SH-SY5Y (cell line): Measurements from ENCODE around the gene BMS1.

ENCODE experiments used
- GATA2 ChIP-seq: IDR thresholded peaks from 2 replicates; pipeline ENCODE4 v1.6.1; 2011; ENCODE audit warnings: mild to moderate bottlenecking, low read depth, low read length
- GATA3 ChIP-seq: IDR thresholded peaks from 2 replicates; pipeline ENCODE4 v1.6.1; 2011; ENCODE audit warnings: low read depth, mild to moderate bottlenecking, low read length, moderate library complexity

Gene BMS1

DNA sequence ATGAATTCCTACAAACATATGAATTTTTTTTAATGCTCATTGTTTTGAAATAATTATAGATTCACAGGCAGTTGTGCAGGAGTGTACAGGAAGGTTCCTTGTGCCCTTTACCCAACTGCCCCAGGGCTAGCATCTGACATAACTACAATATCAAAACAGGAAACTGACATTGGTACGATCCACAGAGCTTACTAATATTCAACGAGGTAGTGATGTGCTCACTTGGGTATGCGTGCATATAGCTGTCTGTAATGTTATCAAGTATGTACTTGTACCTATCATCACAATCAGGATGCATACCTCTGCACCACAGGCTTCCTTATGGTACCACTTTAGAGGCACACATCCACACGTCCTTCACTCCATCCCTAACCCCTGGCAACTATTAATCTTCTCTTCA lies 68.3 kb downstream of the BMS1 start:
- TF ChIP-seq GATA2 (no peak), GATA3 (no peak)

DNA sequence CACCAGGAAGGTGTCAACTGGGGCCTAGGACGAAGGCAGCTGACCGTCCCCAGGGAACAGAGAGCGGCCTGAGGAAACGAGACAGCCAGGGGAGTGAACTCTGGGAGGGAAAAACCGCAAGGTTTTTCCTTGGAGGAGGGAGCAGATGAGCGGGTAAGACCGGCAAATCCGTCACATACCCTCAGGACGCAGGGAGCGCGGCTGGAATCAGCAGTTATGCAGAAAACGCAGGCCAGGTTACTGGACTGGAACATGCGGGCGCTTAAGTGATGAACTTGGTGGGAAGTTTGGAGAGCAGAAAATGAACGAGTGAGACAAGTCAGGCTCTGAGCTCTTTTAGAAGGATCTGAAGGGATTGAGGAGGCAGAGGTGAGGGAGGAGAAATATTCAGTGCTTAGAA lies 76.7 kb downstream of the BMS1 start:
- TF ChIP-seq GATA3 (no peak), GATA2 (no peak)

DNA sequence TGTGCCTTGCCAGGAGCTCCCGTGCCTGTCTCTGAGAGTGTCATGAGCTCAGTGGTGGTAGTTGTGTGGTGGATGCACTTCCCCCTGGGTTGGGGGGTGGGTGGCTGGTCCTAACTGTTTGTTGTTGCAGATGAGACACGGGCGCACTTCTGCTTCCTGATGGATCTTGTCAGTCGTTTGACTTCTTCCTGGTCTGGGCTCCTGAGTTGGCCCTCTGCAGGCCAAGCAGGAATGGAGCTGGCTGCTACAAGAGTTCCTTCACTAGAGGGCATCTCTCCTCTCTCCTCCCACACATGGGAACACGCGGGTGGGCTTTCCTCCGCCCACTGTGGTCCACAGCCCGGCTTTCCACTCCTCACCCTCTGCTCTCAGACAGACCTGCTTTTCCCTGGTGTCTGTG lies 82.0 kb downstream of the BMS1 start:
- TF ChIP-seq GATA3 (no peak), GATA2 (no peak)

DNA sequence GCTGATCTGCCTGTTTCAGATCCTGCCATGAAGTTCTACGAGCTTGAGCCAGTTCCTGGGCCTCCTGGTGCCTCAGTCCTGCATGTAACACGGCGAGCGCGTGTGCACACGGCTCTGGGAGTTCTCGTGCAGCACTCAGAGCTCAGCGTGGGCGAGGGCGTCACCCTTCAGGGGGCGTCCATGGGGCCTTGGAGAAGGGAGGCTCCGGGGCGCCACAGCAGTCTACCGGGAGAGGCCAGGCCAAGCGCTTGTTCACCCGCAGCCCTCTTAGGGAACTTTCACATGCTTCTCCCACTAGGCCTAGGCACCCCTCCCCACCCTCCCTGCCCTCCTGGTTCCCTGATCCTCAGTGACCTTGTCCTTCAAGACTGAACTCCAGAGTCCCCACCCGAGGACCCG lies 83.1 kb downstream of the BMS1 start:
- TF ChIP-seq GATA2, result no peak
- TF ChIP-seq GATA3, result no peak

DNA sequence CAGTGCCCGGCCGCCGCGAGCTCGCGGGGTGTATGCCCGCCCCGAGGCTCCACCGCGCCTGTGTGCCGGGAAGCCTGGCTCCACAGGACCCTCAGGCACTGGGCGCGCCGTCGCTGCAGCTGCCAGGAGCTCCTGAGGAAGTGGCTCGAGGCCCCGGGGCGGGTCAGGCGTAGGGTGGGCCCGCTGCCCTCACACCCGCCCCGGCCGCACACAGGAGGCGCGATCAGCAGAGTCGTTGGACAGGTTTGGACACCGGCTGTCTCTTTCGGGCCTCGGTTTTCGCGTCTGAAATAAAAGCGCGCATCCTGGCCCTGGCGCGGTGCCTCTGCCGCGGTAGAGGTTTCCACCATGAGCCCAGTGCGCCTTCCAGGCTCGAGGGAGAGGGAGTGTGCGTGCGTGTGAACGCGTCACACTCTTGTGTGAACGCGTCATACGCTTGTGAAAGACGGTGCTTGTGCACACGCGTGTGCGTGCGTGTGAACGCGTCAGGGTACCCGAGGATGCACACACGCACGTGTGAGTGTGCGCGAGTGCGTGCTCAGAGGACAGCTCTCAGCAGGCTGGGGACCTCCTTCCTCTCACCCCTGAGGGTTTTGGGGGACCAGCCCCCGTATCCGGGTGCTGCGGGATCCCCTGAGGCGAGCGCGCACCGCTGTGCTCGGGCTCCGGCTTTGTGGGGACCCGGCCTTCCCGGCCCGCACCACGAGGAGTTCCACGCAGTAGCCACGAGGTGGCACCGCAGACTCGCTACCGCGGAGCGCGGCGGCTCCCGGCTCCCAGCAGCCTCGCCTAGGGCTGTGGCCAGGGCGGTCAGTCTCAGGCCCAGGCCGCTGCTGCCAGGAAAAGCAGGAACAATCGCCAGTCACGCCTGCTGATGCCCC lies 83.8 kb downstream of the BMS1 start:
- TF ChIP-seq GATA3 (no peak), GATA2 (no peak)

DNA sequence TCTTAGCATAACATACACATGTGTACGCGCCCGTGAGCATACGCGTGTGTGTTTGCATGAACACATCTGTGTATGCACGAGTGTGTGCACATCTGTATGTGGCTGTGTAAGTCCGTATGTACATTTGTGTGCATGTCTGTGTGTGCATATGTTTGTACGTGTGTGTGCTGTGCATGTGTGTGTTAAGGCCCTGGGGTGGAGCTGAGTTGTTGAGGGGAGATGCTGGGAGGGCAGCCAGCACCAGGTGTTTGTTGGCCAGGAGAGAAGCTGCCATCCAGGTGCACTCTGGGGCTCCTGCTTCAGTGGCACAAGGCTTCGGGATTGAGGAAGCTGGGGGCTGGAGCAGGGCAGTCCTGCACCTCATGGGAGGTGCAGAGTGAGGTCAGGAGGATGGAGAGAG lies 85.0 kb downstream of the BMS1 start:
- no peak for TF ChIP-seq GATA2
- TF ChIP-seq GATA3, result no peak

DNA sequence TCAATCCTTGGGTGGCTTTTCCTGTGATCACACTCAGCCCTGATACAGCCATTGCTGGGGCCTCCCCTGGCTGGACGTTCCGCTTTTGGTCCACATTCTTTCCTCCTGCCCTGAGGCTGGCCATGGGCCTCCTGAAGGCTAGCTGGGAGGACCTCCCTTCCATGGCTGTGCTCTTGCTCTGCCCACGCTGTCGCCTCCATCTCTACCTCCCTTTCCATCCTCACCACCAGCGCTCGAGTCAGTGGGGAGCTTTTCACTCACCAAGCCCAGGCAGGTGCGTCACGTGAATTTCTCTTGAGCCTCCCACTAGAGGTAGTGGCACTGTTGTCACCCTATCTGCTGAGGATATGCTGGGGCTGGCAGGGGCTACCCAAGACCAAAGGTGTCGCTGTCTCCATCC lies 85.9 kb downstream of the BMS1 start:
- TF ChIP-seq GATA2 (no peak), GATA3 (no peak)

DNA sequence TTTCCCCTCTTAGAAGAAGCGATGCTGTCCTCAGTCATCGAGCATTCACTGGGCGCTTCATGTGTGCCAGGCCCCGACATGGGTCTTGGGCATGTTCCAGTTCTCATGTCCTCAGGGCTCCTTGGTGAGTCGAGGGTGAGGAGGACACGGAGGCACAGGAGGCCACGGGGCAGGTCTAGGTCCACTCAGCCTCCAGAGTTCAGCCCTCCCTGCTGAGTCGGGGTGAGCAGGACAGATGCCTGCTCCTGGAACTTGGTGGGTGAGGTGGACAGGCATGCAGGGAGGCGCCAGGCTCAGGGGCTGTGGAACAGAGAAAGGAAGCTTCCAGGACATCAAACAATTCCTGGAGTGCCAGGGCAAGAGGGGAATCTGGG lies 87.4 kb downstream of the BMS1 start:
- TF ChIP-seq GATA2, result no peak
- TF ChIP-seq GATA3, result no peak

DNA sequence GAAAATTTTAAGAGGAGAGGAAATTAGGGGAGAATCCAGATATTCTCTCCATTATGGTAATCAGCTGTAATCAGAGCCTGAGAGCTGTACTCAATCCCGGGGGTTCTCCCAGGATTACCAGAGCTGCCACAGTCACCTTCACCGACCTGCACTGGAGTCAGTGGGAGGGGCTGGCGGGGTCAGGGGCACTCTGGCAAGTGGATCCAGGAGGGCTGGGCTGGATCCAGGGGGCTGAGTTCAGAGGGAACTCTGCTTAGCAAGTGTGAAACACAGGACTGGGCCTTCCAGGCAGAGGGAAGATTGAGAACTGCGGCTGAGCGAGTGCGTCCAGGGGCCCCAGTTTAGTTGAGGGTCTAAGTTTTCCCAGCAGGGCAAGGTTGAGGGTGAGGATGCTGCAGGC lies 89.2 kb downstream of the BMS1 start:
- TF ChIP-seq GATA2 (no peak), GATA3 (no peak)

DNA sequence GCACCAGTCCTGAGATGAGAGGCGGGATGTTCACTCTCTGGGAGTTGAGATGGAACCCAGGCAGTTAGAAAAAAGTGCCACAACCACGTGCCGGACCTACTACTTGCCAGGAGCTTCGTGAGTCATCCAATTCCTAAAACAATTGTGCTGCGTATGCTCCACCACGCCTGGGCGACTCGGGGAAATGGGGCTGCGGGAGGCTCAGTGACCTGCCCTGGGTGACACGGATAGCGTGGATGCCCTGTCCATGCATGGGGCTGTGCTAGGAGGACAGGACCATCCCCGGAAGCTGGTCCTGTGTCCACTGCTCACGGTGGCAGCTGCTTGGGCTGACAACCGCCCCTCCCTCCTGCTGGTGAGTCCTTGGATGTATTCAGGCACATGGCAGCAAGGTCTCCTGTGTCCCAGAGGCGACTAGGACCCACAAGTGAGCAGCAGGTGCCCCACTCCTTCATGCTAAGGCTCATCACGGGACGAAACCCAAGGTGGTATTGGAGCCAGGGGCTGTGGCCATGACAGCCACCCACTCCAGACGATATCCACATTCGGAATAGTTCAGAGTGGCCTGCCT lies 90.4 kb downstream of the BMS1 start:
- TF ChIP-seq GATA2, result no peak
- no peak for TF ChIP-seq GATA3

DNA sequence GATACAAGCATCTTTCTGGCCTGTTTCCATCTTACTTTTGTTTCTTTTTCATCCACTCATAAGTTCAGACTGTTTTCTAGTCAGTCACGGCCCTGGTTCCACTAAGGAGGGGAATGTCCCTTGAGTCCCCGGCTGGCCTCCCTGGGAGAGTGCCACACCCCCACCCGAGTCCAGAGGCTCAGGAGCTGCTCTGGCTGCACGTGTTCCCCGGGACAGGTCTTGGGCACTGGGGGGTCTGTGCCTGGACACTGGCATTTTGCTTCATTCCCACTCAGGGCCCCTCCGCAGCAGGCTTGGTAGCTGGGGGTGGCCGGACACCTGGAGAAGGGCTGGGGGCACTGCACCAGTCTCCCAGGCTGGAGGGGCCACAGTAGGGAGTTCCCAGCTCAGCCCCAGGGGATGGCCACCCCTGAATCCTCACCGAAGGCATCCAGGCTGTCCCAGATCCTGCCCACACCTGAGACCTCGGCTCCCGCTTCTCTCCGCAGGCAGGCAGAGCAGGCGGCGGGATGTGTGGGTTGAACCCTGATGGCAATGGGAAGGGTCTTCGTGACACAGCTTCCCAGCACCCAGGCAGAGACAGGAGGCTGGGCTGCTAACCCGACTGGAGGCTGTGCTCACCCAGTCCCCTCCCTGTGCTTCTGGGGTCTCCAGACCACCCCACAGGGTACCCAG lies 92.3 kb downstream of the BMS1 start:
- no peak for TF ChIP-seq GATA2
- no peak for TF ChIP-seq GATA3

DNA sequence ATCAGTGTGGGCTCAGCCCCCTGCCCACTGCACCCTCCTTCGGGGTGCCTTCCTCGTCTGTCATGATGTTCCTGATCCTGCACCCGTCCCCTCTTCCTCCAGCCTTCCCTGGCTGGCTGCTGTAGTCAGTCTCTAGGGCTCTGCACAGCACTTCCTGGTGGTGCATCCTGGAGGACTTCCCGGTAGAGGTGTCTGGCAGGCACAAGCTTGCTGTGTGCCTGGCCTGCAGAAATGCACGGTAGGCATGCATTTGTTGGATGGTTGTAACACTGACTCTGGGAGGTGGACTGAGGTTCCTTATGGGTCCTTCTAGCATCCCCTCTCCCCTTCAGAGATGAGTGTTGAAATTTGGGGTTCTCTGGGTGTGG lies 92.8 kb downstream of the BMS1 start:
- TF ChIP-seq GATA2 (no peak), GATA3 (no peak)

DNA sequence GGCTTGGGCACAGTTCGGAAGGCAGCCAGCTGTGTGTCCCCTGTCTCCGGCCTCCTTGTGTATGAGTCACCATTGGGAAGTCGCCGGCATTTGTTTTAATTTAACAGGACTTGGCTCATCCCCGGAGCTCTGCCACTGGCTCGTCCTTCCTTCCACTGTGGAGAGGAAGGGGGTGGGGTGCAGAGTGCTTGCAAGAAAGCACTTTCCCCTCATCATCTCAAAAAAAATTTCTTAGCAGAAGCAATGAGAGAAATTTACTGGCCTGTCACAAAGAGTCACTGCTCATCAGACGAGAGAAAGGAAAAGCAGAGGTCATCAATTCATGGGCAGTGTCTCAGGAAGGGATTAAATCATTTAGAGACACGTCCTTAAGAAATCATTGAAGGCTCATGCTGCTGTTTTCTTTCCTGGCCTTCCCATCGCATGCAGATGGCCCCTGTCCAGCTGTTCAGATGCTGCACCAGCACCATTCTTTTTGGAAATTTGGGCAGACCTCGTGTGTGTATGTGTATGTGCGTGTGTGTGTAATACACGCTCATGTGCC lies 93.3 kb downstream of the BMS1 start:
- TF ChIP-seq GATA2, result no peak
- no peak for TF ChIP-seq GATA3

DNA sequence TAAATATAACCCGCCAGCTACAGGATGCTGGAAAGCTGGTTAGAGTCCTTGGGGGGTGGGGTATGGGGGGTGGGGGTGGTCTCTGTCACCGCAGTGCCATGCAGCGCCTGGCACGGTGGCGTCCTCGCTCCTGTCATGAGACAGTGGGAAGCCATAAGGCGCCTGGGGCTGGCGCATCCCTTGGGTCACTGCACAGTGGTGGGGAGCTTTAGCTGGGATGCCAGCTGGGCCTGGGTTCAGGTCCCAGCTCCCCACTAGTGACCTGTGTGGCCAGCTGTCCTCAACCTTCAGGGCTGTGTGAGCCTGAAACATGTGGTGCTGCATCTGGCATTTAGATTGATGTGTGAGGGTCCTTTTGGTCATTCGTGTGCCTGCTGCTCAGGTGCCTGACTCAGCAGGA lies 93.9 kb downstream of the BMS1 start:
- TF ChIP-seq GATA2, result no peak
- TF ChIP-seq GATA3, result no peak

DNA sequence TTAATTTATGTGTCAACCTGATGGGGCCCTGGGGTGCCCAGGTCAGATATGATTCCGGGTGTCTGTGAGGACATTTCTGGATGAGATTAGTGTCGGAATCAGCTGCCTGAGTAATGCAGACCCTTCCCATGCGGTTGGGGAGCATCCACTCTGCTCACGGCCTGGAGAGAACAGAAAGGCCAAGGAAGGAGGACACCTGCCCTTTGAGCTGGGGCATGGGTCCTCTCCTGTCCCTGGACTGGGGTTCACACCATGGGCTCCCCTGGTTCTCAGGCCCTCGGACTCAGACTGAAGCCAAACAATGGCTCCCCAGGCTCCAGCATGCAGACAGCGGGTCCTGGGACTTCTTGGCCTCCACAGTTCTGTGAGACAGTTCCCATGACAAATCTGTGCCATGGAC lies 94.3 kb downstream of the BMS1 start:
- no peak for TF ChIP-seq GATA3
- TF ChIP-seq GATA2, result no peak
